Activated T-helper 1 cell treated with anti-CD3 and anti-CD28 coated beads, Interleukin-12 subunit alpha, Interleukin-12 subunit beta, Interleukin-2, Interleukin-4 antibody, amounts not matched to agents 30 ng/mL and 10 ng/mL and 1 ng/mL, durations not matched to agents 14 hours and 24 hours and 36 hours (primary cell): ENCODE data around the gene PCDHGA11. TPM values are rescaled to one million over a fixed set of nuclear protein-coding genes. Genes with fewer than 3 reads are reported as not detected.
"Not testable (repeated sequence)": the region's sequence is repeated elsewhere in the genome, so short reads cannot be mapped to it uniquely, and the experiment has no call there.

Experiments
- DNase-seq: peaks from one replicate; pipeline ENCODE4 v3.0.0; 2021; ENCODE audit warnings: low spot score
- H3K27ac Mint-ChIP-seq: one replicate; pipeline ENCODE4 v1.8.0; 2021; ENCODE audit warnings: mild to moderate bottlenecking, mixed read lengths
- H3K27me3 Mint-ChIP-seq: one replicate; pipeline ENCODE4 v1.8.0; 2022; ENCODE audit warnings: mild to moderate bottlenecking, moderate library complexity, mixed read lengths; ENCODE audit not compliant: insufficient read depth
- H3K36me3 Mint-ChIP-seq: one replicate; pipeline ENCODE4 v1.8.0; 2021; ENCODE audit warnings: low read depth, mixed read lengths
- H3K4me1 Mint-ChIP-seq: one replicate; pipeline ENCODE4 v1.8.0; 2021; ENCODE audit warnings: low read depth, mixed read lengths
- H3K4me3 Mint-ChIP-seq: one replicate; pipeline ENCODE4 v1.8.0; 2021; ENCODE audit warnings: mild to moderate bottlenecking, moderate library complexity, mixed read lengths
- H3K9me3 Mint-ChIP-seq: one replicate; pipeline ENCODE4 v1.8.0; 2021; ENCODE audit warnings: mixed read lengths
- intact Hi-C: fragments of 100-400 bp; cut with micrococcal nuclease; formaldehyde crosslinking; loops from one replicate; pipeline ENCODE4 v1.15.1; 2024
- total RNA-seq: library from RNA; stranded (reverse); gene quantifications from 2 replicates; pipeline ENCODE4 v1.2.3, GENCODE V29; 2022

Gene PCDHGA11
- 0.16 and 0.24 TPM in 2 replicates for total RNA-seq

GRCh38 chr5:141420855-141421488, at the start of gene PCDHGA11:
TSS of gene PCDHGA11 (plus strand) at chr5:141421051. CDS start at chr5:141421228, 177 bp downstream.
- peaks cover 49% of the 10 kb centered on the region for H3K27me3 Mint-ChIP-seq
- intact Hi-C loops = loop anchor here (5.0 kb wide), 5 partner anchors 34 to 189 kb away; partner anchors contain the start of genes PCDHGA2, PCDHGA5, PCDHGB4 and PCDHGC3

DNA sequence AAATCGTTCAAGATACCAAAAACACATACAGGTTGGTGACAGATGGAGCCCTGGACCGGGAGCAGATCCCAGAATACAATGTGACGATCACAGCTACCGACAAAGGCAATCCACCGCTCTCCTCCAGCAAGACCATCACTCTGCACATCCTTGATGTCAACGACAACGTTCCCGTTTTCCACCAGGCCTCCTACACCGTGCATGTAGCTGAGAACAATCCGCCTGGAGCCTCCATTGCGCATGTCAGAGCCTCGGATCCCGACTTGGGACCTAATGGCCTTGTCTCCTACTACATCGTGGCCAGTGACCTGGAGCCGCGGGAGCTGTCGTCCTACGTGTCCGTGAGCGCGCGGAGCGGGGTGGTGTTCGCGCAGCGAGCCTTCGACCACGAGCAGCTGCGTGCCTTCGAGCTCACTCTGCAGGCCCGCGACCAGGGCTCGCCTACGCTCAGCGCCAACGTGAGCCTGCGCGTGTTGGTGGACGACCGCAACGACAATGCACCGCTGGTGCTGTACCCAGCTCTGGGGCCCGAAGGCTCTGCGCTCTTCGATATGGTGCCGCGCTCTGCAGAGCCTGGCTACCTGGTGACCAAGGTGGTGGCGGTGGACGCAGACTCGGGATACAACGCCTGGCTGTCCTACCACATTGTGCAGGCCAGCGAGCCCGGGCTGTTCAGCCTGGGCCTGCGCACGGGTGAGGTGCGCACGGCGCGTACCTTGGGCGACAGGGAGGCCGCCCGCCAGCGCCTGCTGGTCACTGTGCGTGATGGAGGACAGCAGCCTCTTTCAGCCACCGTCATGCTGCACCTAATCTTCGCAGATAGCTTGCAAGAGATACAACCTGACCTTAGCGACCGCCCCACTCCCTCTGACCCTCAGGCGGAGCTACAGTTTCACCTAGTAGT, 49.0 kb upstream of the PCDHGA11 start:
- H3K9me3 Mint-ChIP-seq = peaks cover 31% of the 10 kb centered on the region

More at GRCh38 chr5:141420855-141421488, at the start of gene PCDHGA11:
- H3K9me3 Mint-ChIP-seq = peaks cover 29% of the 10 kb centered on the region
- peak; percentile 23 for DNase-seq
- H3K4me1 Mint-ChIP-seq = peaks cover 14% of the 10 kb centered on the region
- H3K4me3 Mint-ChIP-seq = peak within 1 kb of the TSS; percentile 86
- peaks cover 9% of the 10 kb centered on the region for H3K36me3 Mint-ChIP-seq
- H3K27ac Mint-ChIP-seq = peak within 1 kb of the TSS; percentile 55

DNA sequence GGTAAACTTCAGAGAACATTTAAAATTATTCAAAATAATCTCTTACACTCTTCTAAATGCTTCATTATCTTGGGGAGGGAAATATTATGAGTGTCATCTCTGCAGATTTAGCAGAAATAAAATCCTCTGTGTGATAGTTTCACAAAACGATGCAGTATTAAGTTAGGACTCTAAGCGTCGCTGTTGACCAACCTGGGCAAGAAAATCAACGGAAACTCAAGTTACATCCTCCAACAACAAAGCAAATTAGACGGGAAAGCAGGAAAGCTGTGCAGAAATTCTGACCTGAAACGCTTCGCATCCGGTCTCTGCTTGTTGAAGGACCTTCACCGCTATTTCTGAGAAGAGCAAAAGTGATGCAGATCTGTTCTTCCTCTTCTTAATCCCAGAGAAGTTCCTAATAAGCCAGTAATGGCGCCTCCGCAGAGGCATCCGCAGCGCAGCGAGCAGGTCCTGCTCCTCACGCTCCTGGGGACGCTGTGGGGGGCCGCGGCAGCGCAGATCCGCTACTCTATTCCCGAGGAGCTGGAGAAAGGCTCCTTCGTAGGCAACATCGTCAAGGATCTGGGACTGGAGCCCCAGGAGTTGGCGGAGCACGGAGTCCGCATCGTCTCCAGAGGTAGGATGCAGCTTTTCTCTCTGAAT, 47.1 kb upstream of the PCDHGA11 start, which contains the start of gene PCDHGA6:
PCDHGA6 (plus strand) TSS at position 219 of the 645 bp plus-strand sequence; CDS start at position 412, 193 bp downstream.
- intact Hi-C loops = loop anchor here (5.0 kb wide), 1 partner anchor 39 kb away; the partner anchor contains the start of gene PCDHGA10
- Mint-ChIP-seq H3K4me1 (no peaks in the 10 kb centered on the region), H3K4me3 (no peak within 1 kb of the TSS), H3K27ac (no peak within 1 kb of the TSS), H3K27me3 (peaks cover 14% of the 10 kb centered on the region), H3K9me3 (peaks cover 35% of the 10 kb centered on the region), H3K36me3 (no peaks in the 10 kb centered on the region)
- no peak for DNase-seq

More for the DNA sequence above, 49.0 kb upstream of the PCDHGA11 start:
- intact Hi-C loops = loop anchor here (5.0 kb wide), 1 partner anchor 40 kb away; the partner anchor contains the start of gene PCDHGA10
- H3K36me3 Mint-ChIP-seq = no peaks in the 10 kb centered on the region
- no peak for DNase-seq
- H3K4me1 Mint-ChIP-seq = no peaks in the 10 kb centered on the region
- H3K4me3 Mint-ChIP-seq = no peak overlapping the region
- peaks cover 18% of the 10 kb centered on the region for H3K27me3 Mint-ChIP-seq
- H3K27ac Mint-ChIP-seq = no peak overlapping the region

DNA sequence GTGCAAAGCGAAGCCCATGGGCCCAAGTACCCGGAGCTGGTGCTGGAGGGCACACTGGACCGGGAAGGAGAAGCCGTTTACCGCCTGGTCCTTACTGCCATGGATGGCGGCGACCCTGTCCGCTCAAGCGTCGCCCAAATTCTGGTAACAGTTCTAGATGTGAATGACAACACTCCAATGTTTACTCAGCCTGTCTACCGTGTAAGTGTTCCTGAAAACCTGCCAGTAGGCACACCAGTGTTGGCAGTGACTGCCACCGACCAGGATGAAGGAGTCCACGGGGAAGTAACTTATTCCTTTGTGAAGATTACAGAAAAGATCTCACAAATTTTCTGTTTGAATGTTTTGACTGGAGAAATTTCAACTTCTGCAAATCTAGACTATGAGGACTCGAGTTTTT, 46.2 kb upstream of the PCDHGA11 start:
- peaks cover 35% of the 10 kb centered on the region for H3K9me3 Mint-ChIP-seq
- no peak overlapping the region for H3K27ac Mint-ChIP-seq
- no peaks in the 10 kb centered on the region for H3K36me3 Mint-ChIP-seq
- no peak for DNase-seq
- H3K4me3 Mint-ChIP-seq = no peak overlapping the region
- H3K27me3 Mint-ChIP-seq = peaks cover 14% of the 10 kb centered on the region
- intact Hi-C loops = loop anchor here (5.0 kb wide), 1 partner anchor 38 kb away; the partner anchor contains the start of gene PCDHGA10
- H3K4me1 Mint-ChIP-seq = no peaks in the 10 kb centered on the region

DNA sequence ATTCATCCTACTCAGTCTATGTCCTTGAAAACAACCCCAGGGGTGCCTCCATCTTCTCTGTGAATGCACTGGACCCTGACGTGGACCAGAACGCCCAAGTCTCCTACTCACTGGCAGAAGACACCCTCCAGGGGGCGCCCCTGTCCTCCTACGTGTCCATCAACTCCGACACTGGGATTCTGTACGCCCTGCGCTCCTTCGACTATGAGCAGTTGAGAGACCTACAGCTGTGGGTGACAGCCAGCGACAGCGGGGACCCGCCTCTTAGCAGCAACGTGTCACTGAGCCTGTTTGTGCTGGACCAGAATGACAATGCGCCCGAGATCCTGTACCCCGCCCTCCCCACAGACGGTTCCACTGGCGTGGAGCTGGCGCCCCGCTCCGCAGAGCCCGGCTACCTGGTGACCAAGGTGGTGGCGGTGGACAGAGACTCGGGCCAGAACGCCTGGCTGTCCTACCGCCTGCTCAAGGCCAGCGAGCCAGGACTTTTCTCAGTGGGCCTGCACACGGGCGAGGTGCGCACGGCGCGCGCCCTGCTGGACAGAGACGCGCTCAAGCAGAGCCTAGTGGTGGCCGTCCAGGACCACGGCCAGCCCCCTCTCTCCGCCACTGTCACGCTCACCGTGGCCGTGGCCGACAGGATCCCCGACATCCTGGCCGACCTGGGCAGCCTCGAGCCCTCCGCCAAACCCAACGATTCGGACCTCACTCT, 45.3 kb upstream of the PCDHGA11 start:
- H3K36me3 Mint-ChIP-seq, H3K27ac Mint-ChIP-seq, intact Hi-C loops, DNase-seq, H3K27me3 Mint-ChIP-seq, H3K4me1 Mint-ChIP-seq, H3K4me3 Mint-ChIP-seq: not testable (repeated sequence)
- peaks cover 29% of the 10 kb centered on the region for H3K9me3 Mint-ChIP-seq

- Mint-ChIP-seq H3K36me3 (no peaks in the 10 kb centered on the region), H3K4me1 (no peaks in the 10 kb centered on the region), H3K9me3 (peaks cover 16% of the 10 kb centered on the region), H3K27me3 (peaks cover 3% of the 10 kb centered on the region), H3K4me3 (peak within 1 kb of the TSS; percentile 81), H3K27ac (no peak within 1 kb of the TSS)
- no peak for DNase-seq
- intact Hi-C loops = loop anchor here (5.0 kb wide), 1 partner anchor 45 kb away; the partner anchor contains the start of gene PCDHGA2
Measured at GRCh38 chr5:141382469-141383294, 38.2 kb upstream of the PCDHGA11 start, which contains the start of gene PCDHGA7. TSS of gene PCDHGA7 (plus strand) at chr5:141382742. CDS start at chr5:141382900, 158 bp downstream.

- no peaks in the 10 kb centered on the region for H3K4me1 Mint-ChIP-seq
- no peak for DNase-seq
- intact Hi-C loops = loop anchor here (5.0 kb wide), 1 partner anchor 46 kb away; the partner anchor contains the start of gene PCDHGA2
- peaks cover 17% of the 10 kb centered on the region for H3K9me3 Mint-ChIP-seq
- H3K4me3 Mint-ChIP-seq = peak overlapping the region; percentile 81
- H3K36me3 Mint-ChIP-seq = no peaks in the 10 kb centered on the region
- H3K27ac Mint-ChIP-seq = no peak overlapping the region
- peaks cover 3% of the 10 kb centered on the region for H3K27me3 Mint-ChIP-seq
Measured at GRCh38 chr5:141383345-141383744, 37.5 kb upstream of the PCDHGA11 start.

GRCh38 chr5:141384471-141385267, 36.2 kb upstream of the PCDHGA11 start:
- Mint-ChIP-seq H3K4me1 (no peaks in the 10 kb centered on the region), H3K4me3 (no peak overlapping the region), H3K27me3 (peaks cover 3% of the 10 kb centered on the region), H3K36me3 (peaks cover 1% of the 10 kb centered on the region), H3K27ac (no peak overlapping the region), H3K9me3 (peaks cover 25% of the 10 kb centered on the region)
- intact Hi-C loops = loop anchor here (5.0 kb wide), 2 partner anchors 38 to 47 kb away; partner anchors contain the start of genes PCDHGA11 and PCDHGA2
- DNase-seq = no peak

GRCh38 chr5:141387557-141388311, 33.1 kb upstream of the PCDHGA11 start, which contains the start of gene PCDHGB4:
TSS of gene PCDHGB4 (plus strand) at chr5:141387698. CDS start at chr5:141387885, 187 bp downstream.
- H3K27me3 Mint-ChIP-seq = not testable (repeated sequence)

GRCh38 chr5:141388661-141389060, 32.2 kb upstream of the PCDHGA11 start:
- no peak overlapping the region for H3K4me3 Mint-ChIP-seq
- H3K4me1 Mint-ChIP-seq = no peaks in the 10 kb centered on the region
- DNase-seq = no peak
- no peak overlapping the region for H3K27ac Mint-ChIP-seq
- H3K36me3 Mint-ChIP-seq = peaks cover 1% of the 10 kb centered on the region
- intact Hi-C loops = loop anchor here (5.0 kb wide), 1 partner anchor 34 kb away; the partner anchor contains the start of gene PCDHGA11
- peaks cover 3% of the 10 kb centered on the region for H3K27me3 Mint-ChIP-seq
- H3K9me3 Mint-ChIP-seq = peaks cover 38% of the 10 kb centered on the region

More at GRCh38 chr5:141387557-141388311, 33.1 kb upstream of the PCDHGA11 start, which contains the start of gene PCDHGB4:
- H3K9me3 Mint-ChIP-seq = peaks cover 37% of the 10 kb centered on the region
- H3K4me3 Mint-ChIP-seq = peak within 1 kb of the TSS; percentile 39
- not testable (repeated sequence) for H3K36me3 Mint-ChIP-seq, H3K27ac Mint-ChIP-seq, DNase-seq, H3K4me1 Mint-ChIP-seq
- intact Hi-C loops = loop anchor here (5.0 kb wide), 1 partner anchor 35 kb away; the partner anchor contains the start of gene PCDHGA11
